H4 (cell line): ENCODE results near the gene HSPA12B. TPM values are rescaled to one million over a fixed set of nuclear protein-coding genes. Genes with fewer than 3 reads are reported as not detected.
"Not testable (repeated sequence)": the region's sequence is repeated elsewhere in the genome, so short reads cannot be mapped to it uniquely, and the experiment has no call there.

ENCODE experiments used
- DNase-seq: peaks from one replicate; pipeline ENCODE4 v3.0.0-alpha.2; 2015; ENCODE audit warnings: low spot score
- total RNA-seq: library from RNA; depleted of rRNA; stranded (reverse); fragments of >200 nt; shearing (Covaris generic); gene quantifications from 2 replicates; pipeline ENCODE4 v1.2.3, GENCODE V29; 2014

HSPA12B gene
- total RNA-seq, 1 experiment from 2014 or later = 0.12 TPM

GRCh38 chr20:3786665-3787323 lies 54.3 kb downstream of the HSPA12B start, which contains the start of gene CENPB:
TSS of gene CENPB (minus strand) at chr20:3786740. CDS start at chr20:3786483, 257 bp downstream.
- peak; percentile 72 for DNase-seq

GRCh38 chr20:3787324-3788014 lies 55.0 kb downstream of the HSPA12B start:
- DNase-seq = no peak

GRCh38 chr20:3788685-3789155 lies 56.2 kb downstream of the HSPA12B start:
- DNase-seq = peak; percentile 47

GRCh38 chr20:3789201-3789600 lies 56.7 kb downstream of the HSPA12B start:
- not testable (repeated sequence) for DNase-seq

- not testable (repeated sequence) for DNase-seq
These were observed 61.7 kb downstream of the HSPA12B start for GRCh38 chr20:3794168-3794567.

GRCh38 chr20:3794701-3795420 lies 62.4 kb downstream of the HSPA12B start:
- DNase-seq = no peak

GRCh38 chr20:3795511-3796468 lies 63.3 kb downstream of the HSPA12B start, which contains the start of gene CDC25B:
TSS of gene CDC25B (plus strand) at chr20:3796310. CDS start at chr20:3796532, 222 bp downstream.
- peak; percentile 94 for DNase-seq

- DNase-seq = no peak
These were observed 64.2 kb downstream of the HSPA12B start for GRCh38 chr20:3796477-3797225.

GRCh38 chr20:3797226-3797545 lies 64.7 kb downstream of the HSPA12B start:
- no peak for DNase-seq

GRCh38 chr20:3797592-3798372 lies 65.3 kb downstream of the HSPA12B start:
- no peak for DNase-seq

GRCh38 chr20:3798373-3798768 lies 65.9 kb downstream of the HSPA12B start:
- DNase-seq = no peak

- no peak for DNase-seq
These were observed 66.4 kb downstream of the HSPA12B start for GRCh38 chr20:3798908-3799248.

GRCh38 chr20:3800256-3800877 lies 67.9 kb downstream of the HSPA12B start:
- no peak for DNase-seq

GRCh38 chr20:3800878-3801260 lies 68.4 kb downstream of the HSPA12B start:
- DNase-seq = no peak

GRCh38 chr20:3801299-3801698 lies 68.8 kb downstream of the HSPA12B start:
- no peak for DNase-seq

GRCh38 chr20:3801846-3802245 lies 69.4 kb downstream of the HSPA12B start:
- DNase-seq = no peak
